C4-2B (cell line): ENCODE measurements around the gene CDC14B.

Experiments
- CTCF ChIP-seq: fragments of 450-650 bp; conservative IDR thresholded peaks from 2 replicates; pipeline ENCODE4 v1.5.1; 2017; ENCODE audit warnings: mild to moderate bottlenecking
- ZFX ChIP-seq: fragments of 450-650 bp; IDR thresholded peaks from 2 replicates; pipeline ENCODE4 v1.6.1; 2017

DNA sequence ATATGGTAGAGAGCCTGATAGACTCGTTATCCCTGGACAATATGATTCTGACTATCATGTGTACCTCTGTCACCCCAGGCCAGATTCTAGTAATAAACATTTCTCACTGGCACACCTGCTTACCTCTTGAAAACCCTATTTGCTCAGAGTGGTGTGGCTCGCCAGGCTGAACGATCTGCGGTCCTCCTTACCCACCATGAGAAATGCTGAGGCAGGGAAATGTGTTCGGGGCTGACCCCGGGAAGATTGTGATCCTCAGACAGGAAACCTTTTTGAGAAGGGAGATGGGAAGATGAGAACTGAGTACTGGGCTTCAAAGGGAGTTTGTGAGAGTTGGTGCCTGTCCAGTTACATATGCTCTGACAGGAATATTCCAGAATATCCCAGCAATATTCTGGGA is 46.1 kb upstream of the CDC14B start:
- TF ChIP-seq CTCF (no peak), ZFX (no peak)
